SK-N-SH treated with all-trans-retinoic acid at 6 μM for 48 hours (cell line): Measurements from ENCODE around the gene MPPED1.

Source experiments
- ARNTL ChIP-seq: fragments of 450-650 bp; formaldehyde crosslinking; IDR thresholded peaks from 2 replicates; pipeline ENCODE4 v1.5.0; 2020; ENCODE audit warnings: low read depth, mild to moderate bottlenecking, moderate library complexity, borderline replicate concordance
- CSDC2 ChIP-seq: fragments of 250-450 bp; sonication (Bioruptor Pico); IDR thresholded peaks from 2 replicates; pipeline ENCODE4 v1.5.0; 2020; ENCODE audit warnings: mild to moderate bottlenecking, moderate library complexity
- ISL1 ChIP-seq: fragments of 250-450 bp; sonication (Bioruptor Pico); IDR thresholded peaks from 2 replicates; pipeline ENCODE4 v2.1.2; 2022; ENCODE audit warnings: mild to moderate bottlenecking, moderate library complexity
- OSR1 ChIP-seq: fragments of 250-450 bp; sonication (Bioruptor Pico); IDR thresholded peaks from 2 replicates; pipeline ENCODE4 v1.8.0; 2022; ENCODE audit warnings: moderate library complexity, mild to moderate bottlenecking, inconsistent platforms
- PATZ1 ChIP-seq: fragments of 250-450 bp; sonication (Bioruptor Pico); IDR thresholded peaks from 2 replicates; pipeline ENCODE4 v1.8.0; 2020; ENCODE audit warnings: mild to moderate bottlenecking, moderate library complexity, borderline replicate concordance
- POU6F1 ChIP-seq: fragments of 250-450 bp; sonication (Bioruptor Pico); IDR thresholded peaks from 2 replicates; pipeline ENCODE4 v1.8.0; 2021; ENCODE audit warnings: low read depth, mild to moderate bottlenecking, moderate library complexity, borderline replicate concordance
- PPARA ChIP-seq: fragments of 250-450 bp; sonication (Bioruptor Pico); IDR thresholded peaks from 2 replicates; pipeline ENCODE4 v1.5.0; 2020; ENCODE audit warnings: mild to moderate bottlenecking, borderline replicate concordance
- RARB ChIP-seq: fragments of 250-450 bp; sonication (Bioruptor Pico); IDR thresholded peaks from 2 replicates; pipeline ENCODE4 v1.8.0; 2021; ENCODE audit warnings: mild to moderate bottlenecking, moderate library complexity
- SNAI2 ChIP-seq: fragments of 250-450 bp; sonication (Bioruptor Pico); IDR thresholded peaks from 2 replicates; pipeline ENCODE4 v1.5.0; 2020; ENCODE audit warnings: mild to moderate bottlenecking, moderate library complexity
- TOX ChIP-seq: fragments of 250-450 bp; sonication (Bioruptor Pico); IDR thresholded peaks from 2 replicates; pipeline ENCODE4 v1.8.0; 2021; ENCODE audit warnings: mild to moderate bottlenecking, moderate library complexity, borderline replicate concordance
- TSHZ2 ChIP-seq: fragments of 250-450 bp; sonication (Bioruptor Pico); IDR thresholded peaks from 2 replicates; pipeline ENCODE4 v1.5.0; 2020; ENCODE audit warnings: mild to moderate bottlenecking, moderate library complexity
- ZFP3 ChIP-seq: fragments of 250-450 bp; sonication (Bioruptor Pico); IDR thresholded peaks from 2 replicates; pipeline ENCODE4 v1.5.0; 2020; ENCODE audit warnings: mild to moderate bottlenecking, moderate library complexity
- ZFP30 ChIP-seq: fragments of 450-650 bp; formaldehyde crosslinking; IDR thresholded peaks from 2 replicates; pipeline ENCODE4 v1.5.0; 2022; ENCODE audit warnings: mild to moderate bottlenecking, moderate library complexity
- ZNF8 ChIP-seq: fragments of 450-650 bp; formaldehyde crosslinking; IDR thresholded peaks from 2 replicates; pipeline ENCODE4 v1.5.0; 2020; ENCODE audit warnings: mild to moderate bottlenecking, moderate library complexity

GRCh38 chr22:43381693-43382092, 30.1 kb upstream of the MPPED1 start:
- TF ChIP-seq PATZ1 (CRISPR knock-in tag) (no peak), ZFP30 (CRISPR knock-in tag) (no peak), ZFP3 (CRISPR knock-in tag) (no peak), TOX (no peak), ZNF8 (CRISPR knock-in tag) (no peak), RARB (no peak), PPARA (CRISPR knock-in tag) (no peak), POU6F1 (CRISPR knock-in tag) (no peak), TSHZ2 (CRISPR knock-in tag) (no peak), CSDC2 (CRISPR knock-in tag) (no peak), OSR1 (CRISPR knock-in tag) (no peak), SNAI2 (no peak), ISL1 (no peak), ARNTL (CRISPR knock-in tag) (no peak)
